Hepatocyte (in vitro differentiated cells): Measurements from ENCODE around the gene SBF2. TPM values are rescaled to one million over a fixed set of nuclear protein-coding genes. Genes with fewer than 3 reads are reported as not detected.
A peak's percentile ranks its signal among the peaks of the same experiment; 100 is the strongest.

ENCODE experiments used
- DNase-seq: peaks from one replicate; pipeline ENCODE4 v3.0.0-alpha.2; 2016; ENCODE audit warnings: low spot score
- H2AFZ ChIP-seq: fragments of 200-600 bp; sonication (generic); 2 replicates; pipeline ENCODE4 v1.6.0; 2016; ENCODE audit warnings: antibody characterized with exemption, mild to moderate bottlenecking
- H3K27ac ChIP-seq: fragments of 200-600 bp; sonication (generic); 2 replicates; pipeline ENCODE4 v1.5.1; 2016; ENCODE audit warnings: mild to moderate bottlenecking
- H3K27me3 ChIP-seq: fragments of 200-600 bp; sonication (generic); 2 replicates; pipeline ENCODE4 v1.6.1; 2016
- H3K36me3 ChIP-seq: fragments of 200-600 bp; sonication (generic); replicated peaks from 2 replicates; pipeline ENCODE4 v1.5.1; 2016; ENCODE audit warnings: low read depth; ENCODE audit not compliant: insufficient read depth
- H3K4me1 ChIP-seq: fragments of 200-600 bp; sonication (generic); 2 replicates; pipeline ENCODE4 v1.5.1; 2016; ENCODE audit warnings: mild to moderate bottlenecking, moderate library complexity; ENCODE audit not compliant: insufficient read depth
- H3K4me2 ChIP-seq: fragments of 200-600 bp; sonication (generic); 2 replicates; pipeline ENCODE4 v1.6.0; 2016
- H3K4me3 ChIP-seq: fragments of 200-600 bp; sonication (generic); 2 replicates; pipeline ENCODE4 v1.5.1; 2016; ENCODE audit warnings: mild to moderate bottlenecking
- H3K79me2 ChIP-seq: fragments of 200-600 bp; sonication (generic); 2 replicates; pipeline ENCODE4 v1.6.0; 2017; ENCODE audit warnings: mild to moderate bottlenecking
- H3K9me2 ChIP-seq: fragments of 200-600 bp; sonication (generic); replicated peaks from 2 replicates; pipeline ENCODE4 v1.6.0; 2017; ENCODE audit warnings: mild to moderate bottlenecking; ENCODE audit not compliant: insufficient read depth
- H3K9me3 ChIP-seq: fragments of 200-600 bp; sonication (generic); 2 replicates; pipeline ENCODE4 v1.5.1; 2016; ENCODE audit warnings: low read depth, mild to moderate bottlenecking
- H4K20me1 ChIP-seq: fragments of 200-600 bp; sonication (generic); 2 replicates; pipeline ENCODE4 v1.6.0; 2016; ENCODE audit warnings: mild to moderate bottlenecking; ENCODE audit not compliant: insufficient read depth, poor library complexity, severe bottlenecking
- EZH2 ChIP-seq: fragments of 200-600 bp; sonication (generic); IDR thresholded peaks from 2 replicates; pipeline ENCODE4 v1.6.1; 2016; ENCODE audit warnings: antibody characterized with exemption, mild to moderate bottlenecking, borderline replicate concordance
- EZH2phosphoT487 ChIP-seq: fragments of 200-600 bp; sonication (generic); IDR thresholded peaks from one replicate; pipeline ENCODE4 v1.6.1; 2018; ENCODE audit warnings: antibody characterized with exemption, mild to moderate bottlenecking, low read depth, moderate library complexity; ENCODE audit not compliant: unreplicated experiment, severe bottlenecking
- WGBS: methylation state at CpG from one replicate; pipeline ENCODE4 v1.1.6; 2016; ENCODE audit warnings: low lambda C conversion rate; ENCODE audit errors: missing lambda C conversion rate; 5-methylcytosine and 5-hydroxymethylcytosine counted together
- polyA plus RNA-seq: library from polyadenylated mRNA; unstranded; fragments of >200 nt; fragmentation: Nextera tagmentation; extraction: Ambion mirVana; gene quantifications from 2 replicates; pipeline ENCODE4 v1.2.1, GENCODE V29; 2016
- total RNA-seq: library from RNA; depleted of rRNA; stranded (reverse); fragments of >200 nt; gene quantifications from 2 replicates; pipeline ENCODE4 v1.2.3, GENCODE V29; 2014
- TF ChIP-seq, protein P1 (sequence below): fragments of 200-600 bp; sonication (generic); IDR thresholded peaks from 2 replicates; pipeline ENCODE4 v1.5.1; 2016; ENCODE audit warnings: antibody characterized with exemption, mild to moderate bottlenecking; ENCODE audit not compliant: poor library complexity

The SBF2 gene
- total and polyA plus RNA-seq, 2 experiments from 2014 or later, result 25.7 to 83.2 TPM

DNA sequence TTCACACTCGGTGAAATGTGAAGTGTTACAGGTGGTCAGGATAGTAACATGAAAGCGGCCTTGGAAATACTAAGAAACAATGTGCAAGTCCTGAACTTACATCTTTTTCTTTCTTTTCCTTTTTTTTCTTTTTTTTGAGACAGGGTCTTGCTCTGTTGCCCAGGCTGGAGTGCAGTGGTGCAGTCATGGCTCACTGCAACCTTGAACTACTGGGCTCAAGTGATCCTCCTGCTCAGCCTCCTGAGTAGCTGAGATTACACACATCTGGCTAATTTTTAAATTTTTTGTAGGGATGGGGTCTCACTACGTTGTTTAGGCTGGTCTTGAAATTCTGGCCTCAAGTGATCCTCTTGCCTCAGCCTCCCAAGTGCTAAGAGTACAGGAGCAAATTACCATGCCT, 377.5 kb downstream of the SBF2 start:
- Histone ChIP-seq H3K27ac (no peak overlapping the region), H3K4me3 (no peak overlapping the region), H4K20me1 (no peaks in the 10 kb centered on the region), H3K4me2 (no peak overlapping the region), H3K27me3 (no peaks in the 10 kb centered on the region), H3K9me2 (no peaks in the 10 kb centered on the region), H3K36me3 (no peaks in the 10 kb centered on the region), H3K79me2 (no peaks in the 10 kb centered on the region), H3K9me3 (no peaks in the 10 kb centered on the region), H3K4me1 (no peaks in the 10 kb centered on the region), H2AFZ (no peak overlapping the region)
- DNase-seq, result no peak
- TF ChIP-seq, protein P1, sequence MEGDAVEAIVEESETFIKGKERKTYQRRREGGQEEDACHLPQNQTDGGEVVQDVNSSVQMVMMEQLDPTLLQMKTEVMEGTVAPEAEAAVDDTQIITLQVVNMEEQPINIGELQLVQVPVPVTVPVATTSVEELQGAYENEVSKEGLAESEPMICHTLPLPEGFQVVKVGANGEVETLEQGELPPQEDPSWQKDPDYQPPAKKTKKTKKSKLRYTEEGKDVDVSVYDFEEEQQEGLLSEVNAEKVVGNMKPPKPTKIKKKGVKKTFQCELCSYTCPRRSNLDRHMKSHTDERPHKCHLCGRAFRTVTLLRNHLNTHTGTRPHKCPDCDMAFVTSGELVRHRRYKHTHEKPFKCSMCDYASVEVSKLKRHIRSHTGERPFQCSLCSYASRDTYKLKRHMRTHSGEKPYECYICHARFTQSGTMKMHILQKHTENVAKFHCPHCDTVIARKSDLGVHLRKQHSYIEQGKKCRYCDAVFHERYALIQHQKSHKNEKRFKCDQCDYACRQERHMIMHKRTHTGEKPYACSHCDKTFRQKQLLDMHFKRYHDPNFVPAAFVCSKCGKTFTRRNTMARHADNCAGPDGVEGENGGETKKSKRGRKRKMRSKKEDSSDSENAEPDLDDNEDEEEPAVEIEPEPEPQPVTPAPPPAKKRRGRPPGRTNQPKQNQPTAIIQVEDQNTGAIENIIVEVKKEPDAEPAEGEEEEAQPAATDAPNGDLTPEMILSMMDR, result no peak
- TF ChIP-seq EZH2 (no peak), EZH2phosphoT487 (no peak)
- WGBS, result 98% methylated on average over 3 of the region's 3 CpGs

DNA sequence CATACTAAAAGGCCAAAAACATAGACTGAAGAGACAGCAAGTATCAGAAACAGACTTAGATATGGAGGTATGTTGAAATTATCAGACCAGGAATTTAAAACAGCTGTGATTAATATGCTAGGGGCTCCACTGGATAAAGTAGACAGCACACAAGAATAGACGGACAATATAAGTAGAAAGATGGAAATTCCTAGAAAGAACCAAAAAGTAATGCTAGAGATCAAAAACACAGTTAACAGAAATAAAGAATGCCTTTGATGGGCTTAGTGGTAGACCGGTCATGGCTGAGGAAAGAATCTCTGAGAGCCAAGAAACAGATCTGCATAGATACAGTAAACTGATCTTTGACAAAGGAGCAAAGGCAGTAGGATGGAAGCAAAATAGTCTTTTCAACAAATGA, 380.0 kb downstream of the SBF2 start:
- Histone ChIP-seq H3K36me3 (no peaks in the 10 kb centered on the region), H3K4me2 (no peak overlapping the region), H3K27me3 (no peaks in the 10 kb centered on the region), H3K79me2 (no peaks in the 10 kb centered on the region), H4K20me1 (no peaks in the 10 kb centered on the region), H2AFZ (no peak overlapping the region), H3K27ac (no peak overlapping the region), H3K9me3 (no peaks in the 10 kb centered on the region), H3K4me3 (no peak overlapping the region), H3K4me1 (no peaks in the 10 kb centered on the region), H3K9me2 (no peaks in the 10 kb centered on the region)
- WGBS, result 46% methylated on average over 2 of the region's 2 CpGs
- TF ChIP-seq EZH2, result no peak
- no peak for TF ChIP-seq EZH2phosphoT487
- TF ChIP-seq, protein P1, result no peak
- no peak for DNase-seq

DNA sequence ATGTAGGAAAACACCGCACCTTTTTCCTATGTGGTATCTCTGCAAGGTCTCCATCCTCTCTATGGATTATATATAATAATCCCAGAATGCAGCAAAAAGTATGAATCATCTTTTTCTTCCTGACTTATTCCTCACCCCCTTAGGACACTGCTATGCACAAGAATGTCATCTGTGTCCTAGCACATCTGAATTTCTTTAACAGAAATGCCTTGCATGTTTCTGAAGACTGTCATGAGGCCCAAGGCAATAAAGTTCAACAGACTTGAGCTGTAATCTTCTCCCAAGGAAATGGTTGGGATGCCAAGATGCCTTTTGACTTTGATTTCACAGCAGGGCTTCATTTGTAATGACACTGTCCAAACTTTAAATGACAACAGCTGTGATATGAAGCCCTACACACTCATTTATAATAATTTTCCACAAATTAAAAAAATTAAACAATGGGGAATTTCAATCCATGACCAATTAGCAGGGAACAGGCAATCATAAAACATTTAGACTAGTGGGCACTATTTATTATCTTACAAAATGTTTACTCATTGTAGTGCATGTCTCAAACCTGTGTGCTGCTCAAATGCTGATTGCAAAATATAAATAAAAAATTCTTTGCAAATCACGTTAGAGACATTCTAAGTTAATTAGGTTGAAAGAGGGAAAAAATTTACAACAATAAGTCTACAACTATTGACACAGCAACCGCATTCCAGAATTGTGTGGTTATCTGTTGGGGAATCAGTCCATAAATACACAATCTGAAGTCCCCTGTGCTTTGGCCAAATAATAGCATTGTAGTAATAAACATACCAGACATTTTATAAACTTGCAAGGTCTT, 387.8 kb downstream of the SBF2 start:
- H3K36me3 ChIP-seq, result no peaks in the 10 kb centered on the region
- peak; percentile 37 for DNase-seq
- H3K9me2 ChIP-seq, result no peaks in the 10 kb centered on the region
- H3K4me3 ChIP-seq, result no peak overlapping the region
- H4K20me1 ChIP-seq, result no peaks in the 10 kb centered on the region
- no peak overlapping the region for H2AFZ ChIP-seq
- H3K27ac ChIP-seq, result peak overlapping the region; percentile 70
- H3K4me2 ChIP-seq, result peak overlapping the region; percentile 30
- WGBS, result 17% methylated on average over 3 of the region's 3 CpGs
- H3K27me3 ChIP-seq, result no peaks in the 10 kb centered on the region
- peaks cover 28% of the 10 kb centered on the region for H3K4me1 ChIP-seq
- H3K79me2 ChIP-seq, result no peaks in the 10 kb centered on the region
- no peaks in the 10 kb centered on the region for H3K9me3 ChIP-seq
- TF ChIP-seq EZH2 (no peak), EZH2phosphoT487 (no peak)
- TF ChIP-seq, protein P1, result no peak
